RCC 7860 (cell line): ENCODE measurements around the gene ESYT1.
A peak's percentile ranks its signal among the peaks of the same experiment; 100 is the strongest.

ENCODE experiments used
- DNase-seq: peaks from one replicate; pipeline ENCODE4 v3.0.0-alpha.2; 2015; ENCODE audit warnings: low spot score
- FAIRE-seq: peaks from 2 replicates; lab custom pipeline; 2012; peaks lifted over from hg19 to GRCh38; lab: Jason Lieb, UNC

Gene ESYT1

DNA sequence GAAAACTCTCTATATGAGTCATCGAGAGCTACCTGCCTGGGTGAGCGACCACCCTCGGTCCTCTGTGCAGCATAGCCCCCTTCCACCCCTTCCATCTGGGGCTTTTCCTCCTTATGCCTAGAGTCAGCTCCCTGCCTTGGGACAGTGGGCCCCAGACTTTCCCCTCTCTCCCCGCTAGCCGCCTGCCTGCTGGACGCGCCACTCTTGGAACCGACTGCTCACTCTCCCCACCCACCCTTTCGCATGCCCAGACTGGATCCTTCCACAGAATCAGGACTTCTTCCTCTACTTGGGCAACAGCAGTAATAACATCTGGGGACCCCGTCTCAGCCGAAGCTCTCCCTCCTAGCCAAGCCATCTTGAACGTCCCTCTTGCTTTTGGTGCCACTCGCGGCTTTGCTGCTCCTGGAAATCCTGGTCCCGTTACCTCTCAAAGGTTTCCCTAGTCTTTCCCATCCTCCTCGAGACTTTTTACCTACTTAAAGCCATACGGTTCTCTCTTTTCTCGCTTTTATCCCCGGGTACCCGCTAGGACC lies 671 bp downstream of the ESYT1 start:
- DNase-seq: no peak

DNA sequence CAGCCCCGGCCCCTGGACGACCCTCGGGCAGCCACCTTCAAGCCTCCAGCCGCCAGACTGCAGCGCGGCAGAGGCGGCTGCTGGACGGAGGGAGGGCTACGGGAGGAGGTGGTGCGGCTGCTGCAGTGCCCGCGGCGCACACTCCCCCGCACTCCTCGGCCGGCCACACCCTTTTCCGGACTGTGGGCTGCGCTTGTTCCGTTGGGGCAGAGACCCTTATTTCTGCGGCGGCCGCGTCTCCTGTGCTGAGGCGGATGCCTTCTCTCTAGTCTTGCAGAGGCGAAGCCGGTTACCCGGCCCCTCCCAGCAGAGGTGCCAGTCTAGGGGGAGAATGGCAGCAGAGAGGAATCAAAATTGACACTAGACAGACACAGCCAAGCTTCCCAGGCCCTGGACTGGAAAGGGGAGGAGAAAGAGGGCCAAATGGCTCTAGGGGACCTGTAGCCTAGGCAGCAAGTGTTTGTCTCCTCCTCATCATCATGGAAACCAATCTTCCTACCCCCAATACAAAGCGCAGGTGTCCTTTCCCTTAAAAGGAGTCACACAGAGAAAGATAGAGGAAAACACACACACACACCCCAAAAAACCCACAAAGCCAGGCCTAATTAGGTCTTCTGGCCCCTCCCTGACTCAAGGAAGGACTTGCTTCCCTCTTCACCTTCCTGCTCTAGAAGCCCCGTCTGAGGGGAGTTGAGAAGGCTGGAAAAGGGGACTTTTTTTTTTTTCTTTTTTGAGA lies 1.3 kb downstream of the ESYT1 start:
- DNase-seq (peak; percentile 43), FAIRE-seq (no peak)

More for the DNA sequence above, 671 bp downstream of the ESYT1 start:
- no peak for FAIRE-seq

DNA sequence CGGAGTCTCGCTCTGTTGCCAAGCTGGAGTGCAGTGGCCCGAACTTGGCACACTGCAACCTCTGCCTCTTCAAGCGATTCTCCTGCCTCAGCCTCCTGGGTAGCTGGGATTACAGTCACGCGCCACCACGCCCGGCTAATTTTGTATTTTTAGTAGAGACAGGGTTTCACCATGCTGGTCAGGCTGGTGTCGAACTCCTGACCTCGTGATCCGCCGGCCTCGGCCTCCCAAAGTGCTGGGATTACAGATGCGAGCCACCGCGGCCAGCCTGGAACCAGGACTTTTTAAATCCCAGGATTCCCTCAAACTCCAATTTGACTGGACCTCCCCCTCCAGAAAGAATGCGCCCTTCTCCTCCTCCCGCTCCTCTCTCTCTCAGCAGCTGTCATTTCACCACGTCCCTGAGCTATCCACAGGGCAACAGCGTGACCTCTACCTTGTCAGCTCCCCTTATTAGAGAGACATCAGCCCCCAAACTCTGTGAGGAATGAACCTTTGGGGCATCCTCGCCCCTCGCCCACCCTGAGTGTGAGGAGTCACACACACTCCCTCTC lies 2.0 kb downstream of the ESYT1 start:
- no peak for FAIRE-seq
- no peak for DNase-seq

DNA sequence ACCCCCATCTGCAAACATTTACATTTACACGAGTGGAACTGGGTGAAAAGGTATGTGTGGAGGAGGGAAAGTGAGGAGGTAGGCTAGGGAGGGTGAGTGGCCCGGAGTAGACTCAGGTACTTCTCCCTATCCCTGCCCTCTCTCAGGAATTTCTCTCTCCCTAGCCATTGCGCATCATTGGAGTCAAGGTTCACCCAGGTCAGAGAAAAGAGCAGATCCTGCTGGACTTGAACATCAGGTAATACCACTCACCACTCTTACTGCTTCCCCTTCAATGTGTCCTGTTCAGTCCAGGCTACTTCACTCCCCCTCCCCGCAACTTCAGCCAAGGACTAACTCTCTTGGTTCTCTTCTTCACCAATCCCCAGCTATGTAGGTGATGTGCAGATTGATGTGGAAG lies 2.8 kb downstream of the ESYT1 start:
- FAIRE-seq (no peak), DNase-seq (no peak)

DNA sequence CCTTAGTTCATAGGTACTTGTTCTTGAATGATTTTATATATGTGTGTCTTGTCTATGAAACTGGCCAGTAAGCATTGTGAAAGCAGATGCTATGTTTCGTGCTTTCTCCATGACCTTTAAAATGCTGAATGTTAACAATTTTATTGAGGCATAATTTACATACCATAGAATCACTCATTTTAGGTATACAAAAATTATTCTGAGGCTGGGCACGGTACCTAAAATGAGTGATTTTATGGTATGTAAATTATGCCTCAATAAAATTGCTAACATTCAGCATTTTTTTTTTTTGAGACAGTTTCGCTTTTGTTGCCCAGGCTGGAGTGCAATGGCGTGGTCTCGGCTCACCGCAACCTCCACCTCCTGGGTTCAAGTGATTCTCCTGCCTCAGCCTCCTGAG lies 6.8 kb downstream of the ESYT1 start:
- FAIRE-seq (no peak), DNase-seq (no peak)

DNA sequence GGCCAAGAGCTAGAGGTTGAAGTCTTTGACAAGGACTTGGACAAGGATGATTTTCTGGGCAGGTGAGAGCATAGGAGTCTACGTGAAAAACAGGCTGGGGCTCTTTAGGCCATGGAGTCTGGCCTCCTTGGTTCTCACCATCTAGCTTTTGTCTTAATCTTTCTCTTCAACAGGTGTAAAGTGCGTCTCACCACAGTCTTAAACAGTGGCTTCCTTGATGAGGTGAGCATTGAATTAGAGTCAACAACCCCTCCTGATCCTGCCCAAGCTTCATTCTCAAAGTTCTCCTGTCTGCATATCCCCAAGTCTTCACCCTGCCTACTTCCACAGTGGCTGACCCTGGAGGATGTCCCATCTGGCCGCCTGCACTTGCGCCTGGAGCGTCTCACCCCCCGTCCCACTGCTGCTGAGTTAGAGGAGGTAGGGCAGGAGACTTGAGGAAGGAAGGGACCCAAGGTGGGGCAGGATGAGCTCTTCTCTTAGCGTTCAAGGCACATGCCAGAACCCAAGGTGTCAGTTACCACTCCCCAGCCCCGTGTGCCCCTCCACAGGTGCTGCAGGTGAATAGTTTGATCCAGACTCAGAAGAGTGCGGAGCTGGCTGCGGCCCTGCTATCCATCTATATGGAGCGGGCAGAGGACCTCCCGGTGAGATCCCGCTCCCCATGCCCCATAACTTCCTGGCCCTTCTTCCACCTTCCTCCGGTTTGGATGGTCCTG lies 9.9 kb downstream of the ESYT1 start:
- no peak for FAIRE-seq
- no peak for DNase-seq

DNA sequence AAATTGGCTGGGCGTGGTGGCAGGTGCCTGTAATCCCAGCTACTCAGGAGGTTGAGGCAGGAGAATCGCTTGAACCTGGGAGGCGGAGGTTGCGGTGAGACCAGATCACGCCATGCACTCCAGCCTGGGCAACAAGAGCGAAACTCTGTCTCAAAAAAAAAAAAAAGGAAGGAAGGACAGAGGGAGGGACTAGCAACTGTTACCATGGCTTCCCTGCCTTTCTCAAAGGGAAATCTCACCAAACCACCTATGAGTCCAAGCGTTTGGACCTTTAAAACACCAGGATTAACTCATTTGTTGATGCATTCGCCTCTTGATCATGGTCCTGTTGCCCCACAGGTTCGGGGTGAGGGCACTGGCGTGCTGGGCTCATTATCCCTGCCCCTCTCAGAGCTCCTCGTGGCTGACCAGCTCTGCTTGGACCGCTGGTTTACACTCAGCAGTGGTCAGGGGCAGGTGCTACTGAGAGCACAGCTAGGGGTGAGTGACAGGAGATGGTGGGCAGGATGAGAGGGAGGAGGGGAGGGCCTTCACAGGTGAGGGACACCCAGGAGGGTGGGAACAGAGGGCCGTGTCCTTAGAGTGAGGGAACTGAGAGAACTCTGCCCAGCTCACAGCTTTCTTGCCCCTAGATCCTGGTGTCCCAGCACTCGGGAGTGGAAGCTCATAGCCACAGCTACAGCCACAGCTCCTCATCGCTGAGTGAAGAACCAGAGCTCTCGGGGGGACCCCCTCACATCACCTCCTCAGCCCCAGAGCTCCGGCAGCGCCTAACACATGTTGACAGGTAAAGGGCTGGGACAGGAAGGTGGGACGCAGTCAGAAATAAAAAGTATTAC lies 14.1 kb downstream of the ESYT1 start:
- no peak for FAIRE-seq
- no peak for DNase-seq

DNA sequence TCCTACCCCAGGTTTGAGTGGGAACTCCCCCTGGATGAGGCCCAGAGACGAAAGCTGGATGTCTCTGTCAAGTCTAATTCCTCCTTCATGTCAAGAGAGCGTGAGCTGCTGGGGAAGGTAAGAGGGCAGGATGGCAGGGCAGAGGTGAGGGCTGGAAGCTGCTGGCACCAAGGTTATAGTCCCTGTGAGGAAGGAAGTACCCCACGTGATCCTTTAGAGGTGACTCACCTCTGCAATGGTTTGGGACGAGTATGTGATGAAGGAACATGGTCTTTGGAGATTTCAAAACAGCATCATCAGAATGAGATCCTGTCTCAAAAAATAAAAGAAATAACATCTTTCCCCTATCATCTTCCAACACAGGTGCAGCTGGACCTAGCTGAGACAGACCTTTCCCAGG lies 15.2 kb downstream of the ESYT1 start:
- no peak for FAIRE-seq
- no peak for DNase-seq

DNA sequence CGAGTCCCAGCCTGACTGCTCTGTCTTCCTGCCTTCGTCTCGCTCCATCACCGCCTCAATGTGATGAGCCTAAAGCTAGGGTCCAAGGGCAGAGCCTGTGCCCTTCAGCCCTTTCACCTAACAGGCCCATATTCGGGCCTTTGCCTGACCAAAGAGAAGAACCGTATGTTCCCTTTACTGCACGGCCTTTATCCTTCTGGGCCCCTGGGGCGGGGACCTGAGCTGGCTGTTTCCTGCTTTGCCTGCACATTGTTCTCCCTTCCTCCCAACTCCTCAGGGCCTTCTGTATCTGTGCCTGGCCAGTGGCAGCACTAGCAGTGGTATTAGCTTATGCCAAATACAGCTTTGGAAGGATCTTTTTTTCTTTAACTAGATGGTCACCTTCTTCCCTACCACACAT lies 15.8 kb downstream of the ESYT1 start:
- DNase-seq (no peak), FAIRE-seq (no peak)

DNA sequence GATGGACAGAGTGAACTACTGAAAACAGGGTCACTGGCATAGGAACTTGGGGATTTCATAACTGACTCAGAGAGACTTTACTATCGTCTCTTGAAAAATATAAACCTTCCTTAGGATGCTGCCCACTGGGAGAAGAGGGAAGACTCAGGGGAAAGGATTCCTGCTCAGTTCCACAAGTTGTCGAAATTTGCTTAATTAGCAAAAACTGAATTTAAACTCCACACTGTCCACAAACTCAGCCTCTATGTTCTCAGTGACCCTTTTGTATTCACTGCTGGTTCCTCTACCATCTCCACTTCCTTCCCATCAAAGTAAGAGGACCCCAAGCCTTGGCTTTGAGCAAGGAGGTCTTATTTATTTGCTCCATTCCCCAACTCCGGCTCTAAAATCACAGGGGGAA lies 17.1 kb downstream of the ESYT1 start:
- no peak for FAIRE-seq
- no peak for DNase-seq

DNA sequence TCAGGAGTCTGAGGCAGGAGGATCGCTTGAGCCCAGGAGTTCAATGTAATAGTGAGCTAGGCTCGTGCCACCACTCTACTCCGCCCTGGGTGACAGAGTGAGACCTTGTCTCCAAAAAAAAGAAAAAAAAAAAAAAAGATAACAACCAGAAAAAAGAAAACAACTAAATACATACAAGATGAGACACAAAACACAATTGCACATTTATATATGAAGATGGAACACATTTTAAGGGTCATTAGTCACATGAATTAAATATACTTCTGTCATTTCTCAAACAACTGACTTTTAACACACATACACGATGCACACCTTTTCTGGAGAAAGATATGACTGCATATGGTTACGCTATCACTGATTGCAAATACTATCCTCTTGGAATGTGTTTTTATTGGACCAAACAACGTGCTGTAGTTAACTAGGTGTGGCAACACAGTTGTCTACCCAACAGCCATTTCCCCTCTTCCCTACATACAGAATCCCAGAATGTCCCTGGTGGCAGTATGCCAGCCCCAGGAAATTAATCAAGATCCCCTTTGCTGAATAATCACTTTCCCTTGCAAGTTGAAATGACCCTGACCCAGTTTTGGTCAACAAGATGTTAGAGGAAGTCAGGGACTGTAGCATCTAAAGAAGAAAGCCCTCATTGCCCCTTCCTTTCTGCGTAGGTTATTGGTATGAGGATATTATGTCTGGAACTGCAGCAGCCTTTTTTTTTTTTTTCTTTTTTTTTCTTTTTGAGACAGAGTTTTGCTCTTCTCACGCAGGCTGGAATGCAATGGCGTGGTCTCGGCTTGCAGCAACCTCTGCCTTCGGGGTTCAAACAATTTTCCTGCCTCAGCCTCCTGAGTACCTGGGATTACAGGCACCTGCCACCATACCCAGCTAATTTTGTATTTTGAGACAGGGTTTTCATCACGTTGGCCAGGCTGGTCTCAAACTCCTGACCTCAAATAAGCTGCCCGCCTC lies 18.7 kb downstream of the ESYT1 start:
- FAIRE-seq (no peak), DNase-seq (no peak)

DNA sequence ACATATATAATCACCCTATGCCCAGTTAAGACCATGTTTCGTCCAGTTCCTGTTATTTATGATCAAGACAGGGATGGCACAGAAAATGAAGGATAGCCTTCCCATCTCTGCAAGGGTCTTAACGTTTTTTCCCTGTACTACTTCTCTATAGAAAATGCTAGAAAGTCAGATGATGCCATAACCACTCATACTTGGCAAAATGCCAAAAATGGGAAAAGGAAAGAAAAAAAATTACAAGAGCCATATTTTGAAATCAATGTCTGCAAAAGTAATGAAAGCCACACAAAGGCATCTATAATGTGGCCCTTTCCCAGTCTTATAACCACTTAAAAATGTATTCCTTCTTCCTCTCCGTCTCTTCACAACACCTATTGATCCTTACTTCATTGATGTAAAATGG lies 22.5 kb downstream of the ESYT1 start:
- FAIRE-seq (no peak), DNase-seq (no peak)

DNA sequence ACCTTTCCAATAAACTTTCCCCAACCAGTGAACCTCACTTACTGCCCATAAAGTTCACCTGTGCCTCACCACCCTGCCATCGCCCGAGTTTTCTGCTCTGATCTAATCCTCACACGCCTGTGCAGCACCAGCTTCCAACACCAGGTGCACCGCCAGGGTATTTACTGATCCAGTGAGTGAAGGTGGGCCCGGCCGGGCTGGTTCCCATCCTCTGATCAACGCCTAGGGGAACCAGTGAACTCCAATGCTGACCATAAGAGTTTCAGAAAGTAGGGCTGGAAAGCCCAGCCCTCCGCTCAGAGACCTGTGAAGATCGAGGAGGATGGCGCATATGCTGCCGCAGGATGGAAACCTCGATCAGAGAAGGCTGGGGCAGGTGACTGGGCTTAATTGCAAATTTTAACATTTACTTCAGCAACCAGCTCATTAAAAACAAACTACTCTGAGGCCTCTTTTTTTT lies 23.6 kb downstream of the ESYT1 start:
- peak; percentile 44 for DNase-seq
- no peak for FAIRE-seq

DNA sequence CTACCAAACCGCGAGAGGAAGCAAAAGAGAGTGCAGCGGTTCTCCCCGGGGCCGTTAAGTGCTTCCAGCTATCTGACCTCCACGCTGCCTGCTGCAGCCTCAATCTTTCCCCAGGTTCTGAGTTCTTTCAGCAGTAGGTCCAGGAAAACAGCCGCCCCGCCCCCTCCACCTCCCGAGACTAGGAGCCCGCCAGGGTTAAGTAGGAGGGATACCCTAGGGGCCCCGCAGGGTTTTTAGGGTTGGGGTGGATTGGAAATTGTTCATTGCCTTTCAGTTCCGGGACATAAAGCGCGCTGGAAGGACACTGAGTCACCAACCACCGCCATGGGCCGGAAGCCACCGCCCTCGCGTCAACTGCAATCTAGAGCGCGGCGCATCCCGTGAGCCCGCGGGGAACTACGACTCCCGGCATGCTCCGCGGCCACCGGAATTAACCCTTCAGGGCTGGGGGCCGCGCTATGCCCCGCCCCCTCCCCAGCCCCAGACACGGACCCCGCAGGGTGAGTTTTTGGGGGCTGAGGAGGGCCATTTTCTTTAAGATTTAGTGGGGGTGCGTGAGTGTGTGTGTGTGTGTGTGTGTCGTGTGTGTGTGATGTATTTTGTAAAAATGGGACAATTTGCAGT lies 24.2 kb downstream of the ESYT1 start, which contains the start of gene MYL6B:
TSS of gene MYL6B (plus strand) at position 456 of the 624 bp plus-strand sequence. CDS start 1,332 bp downstream, outside the sequence.
- DNase-seq (peak; percentile 80), FAIRE-seq (peak; percentile 33)

DNA sequence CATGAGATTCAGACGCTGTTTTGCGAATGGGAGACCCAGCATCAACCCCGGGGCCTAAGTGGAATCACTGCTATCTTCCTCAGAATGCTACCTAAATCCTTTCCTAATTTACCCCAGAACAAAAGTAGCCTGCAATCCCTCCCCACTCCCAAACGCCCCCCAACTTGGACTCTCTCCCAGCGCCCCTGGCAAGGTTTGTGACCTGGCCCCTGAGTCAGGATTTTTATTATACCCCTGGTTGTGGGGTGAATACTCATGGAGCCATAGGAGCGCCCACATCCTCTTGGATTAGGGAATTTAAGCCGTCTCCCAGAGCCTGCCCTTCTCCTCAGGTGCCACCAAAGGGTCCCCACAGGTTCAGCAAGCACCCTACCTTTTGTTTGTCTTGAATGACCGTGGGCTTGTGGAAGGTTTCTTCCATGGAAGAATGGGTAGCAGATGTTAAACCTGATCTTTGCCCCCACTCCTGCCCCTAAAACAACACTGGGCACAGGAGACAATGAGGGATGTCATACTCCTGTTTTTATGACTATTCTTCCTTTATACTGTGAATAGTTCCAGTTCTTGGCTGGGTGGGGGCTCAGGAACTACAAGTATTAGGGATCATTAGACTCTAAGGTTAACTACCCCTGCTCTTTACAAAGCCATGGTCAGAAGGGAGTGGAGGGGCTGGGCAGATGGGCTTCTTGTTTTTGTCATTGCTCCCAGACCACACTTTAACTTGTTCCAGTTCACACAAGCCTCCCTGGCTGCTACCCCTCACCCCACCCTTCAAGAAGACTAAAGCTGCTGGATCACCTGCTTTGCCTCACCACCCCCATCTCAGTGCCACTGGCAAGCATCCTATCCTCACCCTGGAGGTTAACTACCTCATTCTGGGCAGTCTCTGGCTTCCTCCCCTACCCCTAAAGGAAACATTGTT lies 24.9 kb downstream of the ESYT1 start:
- DNase-seq: no peak
- no peak for FAIRE-seq

DNA sequence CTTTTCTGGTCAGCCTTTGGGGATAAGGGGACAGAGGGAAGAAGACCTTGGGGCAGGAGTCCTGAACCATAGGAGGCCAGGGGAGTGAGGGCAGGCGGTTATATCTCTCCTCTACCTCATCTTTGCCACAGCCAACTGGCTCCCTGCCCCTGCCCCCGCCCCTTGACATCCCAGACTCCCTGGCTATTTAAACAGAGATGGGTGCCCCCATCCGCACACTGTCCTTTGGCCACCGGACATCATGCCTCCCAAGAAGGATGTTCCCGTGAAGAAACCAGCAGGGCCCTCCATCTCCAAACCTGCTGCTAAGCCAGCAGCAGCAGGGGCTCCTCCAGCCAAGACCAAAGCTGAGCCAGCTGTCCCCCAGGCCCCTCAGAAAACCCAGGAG lies 25.6 kb downstream of the ESYT1 start:
- DNase-seq: no peak
- FAIRE-seq: no peak

DNA sequence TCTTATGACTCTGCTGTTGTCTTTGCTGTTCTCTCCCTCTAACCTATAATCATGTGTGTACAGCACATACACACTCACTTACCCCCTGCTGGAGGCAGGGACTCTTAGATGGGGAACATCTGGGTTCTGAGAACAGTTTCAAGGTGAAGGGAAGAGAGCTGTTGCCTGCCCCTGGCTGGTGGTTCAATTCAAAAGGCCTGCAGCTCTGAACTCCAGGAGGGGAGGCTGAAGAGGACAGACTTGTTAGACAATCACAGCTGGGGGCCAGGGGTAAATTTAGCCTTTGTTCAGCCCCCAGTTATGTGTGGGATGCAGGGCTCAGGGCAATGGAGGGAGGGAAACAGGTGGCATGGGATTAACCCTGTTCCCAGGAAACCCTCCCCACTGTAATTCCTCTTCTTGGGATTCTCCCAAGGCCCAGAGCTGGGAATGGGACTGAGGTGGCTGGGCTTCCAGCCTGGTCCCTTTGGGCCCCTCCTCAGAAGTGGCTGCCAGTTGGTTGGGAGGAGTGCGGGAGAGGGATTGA lies 26.2 kb downstream of the ESYT1 start:
- no peak for DNase-seq
- no peak for FAIRE-seq

DNA sequence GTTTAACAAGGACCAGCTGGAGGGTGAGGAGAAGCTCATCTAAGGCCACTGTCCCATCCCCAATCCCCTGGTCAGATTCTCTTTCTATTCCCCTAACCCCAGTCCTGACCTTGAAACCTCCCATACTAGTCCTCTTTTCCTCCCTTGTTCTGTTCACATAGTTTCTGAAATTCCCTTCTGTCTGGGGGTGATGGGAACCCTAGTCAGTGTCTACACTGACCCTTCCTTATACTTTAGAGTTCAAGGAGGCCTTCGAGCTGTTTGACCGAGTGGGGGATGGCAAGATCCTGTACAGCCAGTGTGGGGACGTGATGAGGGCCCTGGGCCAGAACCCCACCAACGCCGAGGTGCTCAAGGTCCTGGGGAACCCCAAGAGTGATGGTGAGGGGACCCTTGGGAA lies 26.8 kb downstream of the ESYT1 start:
- no peak for FAIRE-seq
- no peak for DNase-seq
